ENCODE measurements around the gene PHF12. TPM values are rescaled to one million over a fixed set of nuclear protein-coding genes. Genes with fewer than 3 reads are reported as not detected.

PHF12 gene
- total and polyA plus RNA-seq, 2 of the 13 experiments (the other 11 are each of a cell fraction or from before 2014, with no cell fraction given), result 9.8 to 17.1 TPM

DNA sequence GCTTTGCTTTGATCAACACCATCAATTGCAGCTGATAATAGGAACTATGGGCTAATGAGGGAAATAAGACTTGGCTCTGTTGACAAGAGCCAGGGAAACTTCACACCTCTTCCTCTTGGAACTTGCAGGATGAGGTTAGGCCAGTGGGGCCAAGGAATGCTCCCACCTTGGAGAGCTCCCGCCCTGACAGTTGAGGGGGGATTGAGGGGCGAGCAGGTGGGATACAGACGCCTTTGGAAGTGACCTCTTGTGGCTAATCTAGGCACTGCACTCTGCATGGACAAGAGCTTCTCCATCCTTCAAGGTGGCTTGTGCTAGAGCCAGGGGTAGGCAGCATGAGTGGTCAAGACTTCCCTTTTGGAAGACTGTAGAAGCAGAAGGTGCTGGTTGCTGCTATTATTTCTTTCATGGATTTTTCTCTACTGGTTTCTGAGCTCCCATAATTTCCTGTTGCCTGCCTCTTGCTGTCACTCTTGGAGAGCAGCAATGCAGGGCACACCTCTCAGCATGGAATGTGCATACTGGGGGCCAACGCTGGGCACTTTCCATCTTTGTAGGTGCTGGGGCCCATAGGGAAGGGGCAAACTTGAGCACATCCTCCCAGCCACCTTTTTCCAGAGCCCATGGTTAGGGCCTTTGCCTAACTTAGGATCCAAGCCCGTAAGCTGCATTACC, 2.3 kb upstream of the PHF12 start (continued):
- TF ChIP-seq, protein P1, sequence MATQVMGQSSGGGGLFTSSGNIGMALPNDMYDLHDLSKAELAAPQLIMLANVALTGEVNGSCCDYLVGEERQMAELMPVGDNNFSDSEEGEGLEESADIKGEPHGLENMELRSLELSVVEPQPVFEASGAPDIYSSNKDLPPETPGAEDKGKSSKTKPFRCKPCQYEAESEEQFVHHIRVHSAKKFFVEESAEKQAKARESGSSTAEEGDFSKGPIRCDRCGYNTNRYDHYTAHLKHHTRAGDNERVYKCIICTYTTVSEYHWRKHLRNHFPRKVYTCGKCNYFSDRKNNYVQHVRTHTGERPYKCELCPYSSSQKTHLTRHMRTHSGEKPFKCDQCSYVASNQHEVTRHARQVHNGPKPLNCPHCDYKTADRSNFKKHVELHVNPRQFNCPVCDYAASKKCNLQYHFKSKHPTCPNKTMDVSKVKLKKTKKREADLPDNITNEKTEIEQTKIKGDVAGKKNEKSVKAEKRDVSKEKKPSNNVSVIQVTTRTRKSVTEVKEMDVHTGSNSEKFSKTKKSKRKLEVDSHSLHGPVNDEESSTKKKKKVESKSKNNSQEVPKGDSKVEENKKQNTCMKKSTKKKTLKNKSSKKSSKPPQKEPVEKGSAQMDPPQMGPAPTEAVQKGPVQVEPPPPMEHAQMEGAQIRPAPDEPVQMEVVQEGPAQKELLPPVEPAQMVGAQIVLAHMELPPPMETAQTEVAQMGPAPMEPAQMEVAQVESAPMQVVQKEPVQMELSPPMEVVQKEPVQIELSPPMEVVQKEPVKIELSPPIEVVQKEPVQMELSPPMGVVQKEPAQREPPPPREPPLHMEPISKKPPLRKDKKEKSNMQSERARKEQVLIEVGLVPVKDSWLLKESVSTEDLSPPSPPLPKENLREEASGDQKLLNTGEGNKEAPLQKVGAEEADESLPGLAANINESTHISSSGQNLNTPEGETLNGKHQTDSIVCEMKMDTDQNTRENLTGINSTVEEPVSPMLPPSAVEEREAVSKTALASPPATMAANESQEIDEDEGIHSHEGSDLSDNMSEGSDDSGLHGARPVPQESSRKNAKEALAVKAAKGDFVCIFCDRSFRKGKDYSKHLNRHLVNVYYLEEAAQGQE (IDR thresholded peaks at IDR 0.05; ENCODE audit: borderline replicate concordance in 1 of 2, low read depth in 1 of 2, low read length in 2 of 2), result peak; percentile 40 to 90
- TF ChIP-seq XRCC5 (optimal IDR thresholded peaks at IDR 0.05; ENCODE audit: low read length), result peak; percentile 75
- TF ChIP-seq TEAD3 (CRISPR knock-in tag; optimal IDR thresholded peaks at IDR 0.05; ENCODE audit: borderline replicate concordance), result peak; percentile 52
- no peak for TF ChIP-seq KLF12 (CRISPR knock-in tag; IDR thresholded peaks at IDR 0.05; ENCODE audit: borderline replicate concordance)
- TF ChIP-seq MAFF (IDR thresholded peaks at IDR 0.05; ENCODE audit: low read depth, low read length), result no peak
- TF ChIP-seq, protein P2, sequence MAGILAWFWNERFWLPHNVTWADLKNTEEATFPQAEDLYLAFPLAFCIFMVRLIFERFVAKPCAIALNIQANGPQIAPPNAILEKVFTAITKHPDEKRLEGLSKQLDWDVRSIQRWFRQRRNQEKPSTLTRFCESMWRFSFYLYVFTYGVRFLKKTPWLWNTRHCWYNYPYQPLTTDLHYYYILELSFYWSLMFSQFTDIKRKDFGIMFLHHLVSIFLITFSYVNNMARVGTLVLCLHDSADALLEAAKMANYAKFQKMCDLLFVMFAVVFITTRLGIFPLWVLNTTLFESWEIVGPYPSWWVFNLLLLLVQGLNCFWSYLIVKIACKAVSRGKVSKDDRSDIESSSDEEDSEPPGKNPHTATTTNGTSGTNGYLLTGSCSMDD (CRISPR knock-in tag; IDR thresholded peaks at IDR 0.05), result no peak
- no peak for TF ChIP-seq YEATS4 (CRISPR knock-in tag; IDR thresholded peaks at IDR 0.05; ENCODE audit: borderline replicate concordance)
- TF ChIP-seq, protein P3, sequence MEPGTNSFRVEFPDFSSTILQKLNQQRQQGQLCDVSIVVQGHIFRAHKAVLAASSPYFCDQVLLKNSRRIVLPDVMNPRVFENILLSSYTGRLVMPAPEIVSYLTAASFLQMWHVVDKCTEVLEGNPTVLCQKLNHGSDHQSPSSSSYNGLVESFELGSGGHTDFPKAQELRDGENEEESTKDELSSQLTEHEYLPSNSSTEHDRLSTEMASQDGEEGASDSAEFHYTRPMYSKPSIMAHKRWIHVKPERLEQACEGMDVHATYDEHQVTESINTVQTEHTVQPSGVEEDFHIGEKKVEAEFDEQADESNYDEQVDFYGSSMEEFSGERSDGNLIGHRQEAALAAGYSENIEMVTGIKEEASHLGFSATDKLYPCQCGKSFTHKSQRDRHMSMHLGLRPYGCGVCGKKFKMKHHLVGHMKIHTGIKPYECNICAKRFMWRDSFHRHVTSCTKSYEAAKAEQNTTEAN (CRISPR knock-in tag; conservative IDR thresholded peaks at IDR 0.05), result no peak
- TF ChIP-seq ZNF350 (CRISPR knock-in tag; IDR thresholded peaks at IDR 0.05; ENCODE audit: borderline replicate concordance, low read depth), result 0 out of 2 replicates have a peak, but pooled peaks have one; percentile 23
- TF ChIP-seq, protein P4, sequence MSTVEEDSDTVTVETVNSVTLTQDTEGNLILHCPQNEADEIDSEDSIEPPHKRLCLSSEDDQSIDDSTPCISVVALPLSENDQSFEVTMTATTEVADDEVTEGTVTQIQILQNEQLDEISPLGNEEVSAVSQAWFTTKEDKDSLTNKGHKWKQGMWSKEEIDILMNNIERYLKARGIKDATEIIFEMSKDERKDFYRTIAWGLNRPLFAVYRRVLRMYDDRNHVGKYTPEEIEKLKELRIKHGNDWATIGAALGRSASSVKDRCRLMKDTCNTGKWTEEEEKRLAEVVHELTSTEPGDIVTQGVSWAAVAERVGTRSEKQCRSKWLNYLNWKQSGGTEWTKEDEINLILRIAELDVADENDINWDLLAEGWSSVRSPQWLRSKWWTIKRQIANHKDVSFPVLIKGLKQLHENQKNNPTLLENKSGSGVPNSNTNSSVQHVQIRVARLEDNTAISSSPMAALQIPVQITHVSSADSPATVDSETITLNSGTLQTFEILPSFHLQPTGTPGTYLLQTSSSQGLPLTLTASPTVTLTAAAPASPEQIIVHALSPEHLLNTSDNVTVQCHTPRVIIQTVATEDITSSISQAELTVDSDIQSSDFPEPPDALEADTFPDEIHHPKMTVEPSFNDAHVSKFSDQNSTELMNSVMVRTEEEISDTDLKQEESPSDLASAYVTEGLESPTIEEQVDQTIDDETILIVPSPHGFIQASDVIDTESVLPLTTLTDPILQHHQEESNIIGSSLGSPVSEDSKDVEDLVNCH (CRISPR knock-in tag; IDR thresholded peaks at IDR 0.05), result no peak
- TF ChIP-seq, protein P5, sequence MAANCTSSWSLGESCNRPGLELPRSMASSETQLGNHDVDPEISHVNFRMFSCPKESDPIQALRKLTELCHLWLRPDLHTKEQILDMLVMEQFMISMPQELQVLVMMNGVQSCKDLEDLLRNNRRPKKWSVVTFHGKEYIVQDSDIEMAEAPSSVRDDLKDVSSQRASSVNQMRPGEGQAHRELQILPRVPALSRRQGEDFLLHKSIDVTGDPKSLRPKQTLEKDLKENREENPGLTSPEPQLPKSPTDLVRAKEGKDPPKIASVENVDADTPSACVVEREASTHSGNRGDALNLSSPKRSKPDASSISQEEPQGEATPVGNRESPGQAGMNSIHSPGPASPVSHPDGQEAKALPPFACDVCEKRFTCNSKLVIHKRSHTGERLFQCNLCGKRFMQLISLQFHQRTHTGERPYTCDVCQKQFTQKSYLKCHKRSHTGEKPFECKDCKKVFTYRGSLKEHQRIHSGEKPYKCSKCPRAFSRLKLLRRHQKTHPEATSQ (CRISPR knock-in tag; IDR thresholded peaks at IDR 0.05; ENCODE audit: borderline replicate concordance), result no peak
- TF ChIP-seq, protein P6, sequence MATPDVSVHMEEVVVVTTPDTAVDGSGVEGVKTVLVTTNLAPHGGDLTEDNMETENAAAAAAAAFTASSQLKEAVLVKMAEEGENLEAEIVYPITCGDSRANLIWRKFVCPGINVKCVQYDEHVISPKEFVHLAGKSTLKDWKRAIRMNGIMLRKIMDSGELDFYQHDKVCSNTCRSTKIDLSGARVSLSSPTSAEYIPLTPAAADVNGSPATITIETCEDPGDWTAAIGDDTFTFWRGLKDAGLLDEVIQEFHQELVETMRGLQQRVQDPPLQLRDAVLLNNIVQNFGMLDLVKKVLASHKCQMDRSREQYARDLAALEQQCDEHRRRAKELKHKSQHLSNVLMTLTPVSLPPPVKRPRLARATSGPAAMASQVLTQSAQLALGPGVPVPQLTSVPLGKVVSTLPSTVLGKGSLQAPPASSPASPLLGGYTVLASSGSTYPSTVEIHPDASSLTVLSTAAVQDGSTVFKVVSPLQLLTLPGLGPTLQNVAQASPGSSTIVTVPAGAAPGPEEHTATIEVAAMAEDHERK (CRISPR knock-in tag; IDR thresholded peaks at IDR 0.05; ENCODE audit: low read depth), result no peak
- no peak for TF ChIP-seq ZKSCAN5 (CRISPR knock-in tag; IDR thresholded peaks at IDR 0.05)
- no peak for TF ChIP-seq ZFP36L1 (CRISPR knock-in tag; IDR thresholded peaks at IDR 0.05)
- TF ChIP-seq ZC3H4 (CRISPR knock-in tag; IDR thresholded peaks at IDR 0.05; ENCODE audit: borderline replicate concordance), result no peak
- peak; percentile 43 for TF ChIP-seq SMC3 (IDR thresholded peaks at IDR 0.05; ENCODE audit: low read length)
- peak; percentile 26; the same call in 1 of the 2 replicates for TF ChIP-seq KDM2A (CRISPR knock-in tag; IDR thresholded peaks at IDR 0.05; ENCODE audit: borderline replicate concordance, low read depth)
